ENCODE results near the gene RAG2.

DNA sequence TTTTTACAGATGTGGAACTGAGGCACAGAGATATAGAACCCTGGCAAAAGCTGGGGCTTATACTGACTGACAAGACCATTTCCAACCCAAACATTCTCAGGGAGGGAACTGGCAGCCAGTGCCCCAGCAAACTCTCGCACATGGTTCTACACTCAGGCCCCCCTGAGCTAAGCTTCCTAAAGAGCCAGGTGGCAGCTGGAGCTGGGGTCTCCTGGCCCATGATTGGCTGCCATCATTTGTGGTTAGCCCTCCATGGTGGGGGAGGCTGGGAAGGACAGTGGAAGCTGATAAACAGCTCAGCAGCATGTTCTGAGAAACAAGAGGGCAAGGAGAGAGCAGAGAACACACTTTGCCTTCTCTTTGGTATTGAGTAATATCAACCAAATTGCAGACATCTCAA, 30.3 kb downstream of the RAG2 start, which contains the start of gene RAG1:
- TF ChIP-seq, protein P1, sequence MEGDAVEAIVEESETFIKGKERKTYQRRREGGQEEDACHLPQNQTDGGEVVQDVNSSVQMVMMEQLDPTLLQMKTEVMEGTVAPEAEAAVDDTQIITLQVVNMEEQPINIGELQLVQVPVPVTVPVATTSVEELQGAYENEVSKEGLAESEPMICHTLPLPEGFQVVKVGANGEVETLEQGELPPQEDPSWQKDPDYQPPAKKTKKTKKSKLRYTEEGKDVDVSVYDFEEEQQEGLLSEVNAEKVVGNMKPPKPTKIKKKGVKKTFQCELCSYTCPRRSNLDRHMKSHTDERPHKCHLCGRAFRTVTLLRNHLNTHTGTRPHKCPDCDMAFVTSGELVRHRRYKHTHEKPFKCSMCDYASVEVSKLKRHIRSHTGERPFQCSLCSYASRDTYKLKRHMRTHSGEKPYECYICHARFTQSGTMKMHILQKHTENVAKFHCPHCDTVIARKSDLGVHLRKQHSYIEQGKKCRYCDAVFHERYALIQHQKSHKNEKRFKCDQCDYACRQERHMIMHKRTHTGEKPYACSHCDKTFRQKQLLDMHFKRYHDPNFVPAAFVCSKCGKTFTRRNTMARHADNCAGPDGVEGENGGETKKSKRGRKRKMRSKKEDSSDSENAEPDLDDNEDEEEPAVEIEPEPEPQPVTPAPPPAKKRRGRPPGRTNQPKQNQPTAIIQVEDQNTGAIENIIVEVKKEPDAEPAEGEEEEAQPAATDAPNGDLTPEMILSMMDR (IDR thresholded peaks at IDR 0.05; ENCODE audit: insufficient read depth, low read length): no peak
- TF ChIP-seq, protein P2, sequence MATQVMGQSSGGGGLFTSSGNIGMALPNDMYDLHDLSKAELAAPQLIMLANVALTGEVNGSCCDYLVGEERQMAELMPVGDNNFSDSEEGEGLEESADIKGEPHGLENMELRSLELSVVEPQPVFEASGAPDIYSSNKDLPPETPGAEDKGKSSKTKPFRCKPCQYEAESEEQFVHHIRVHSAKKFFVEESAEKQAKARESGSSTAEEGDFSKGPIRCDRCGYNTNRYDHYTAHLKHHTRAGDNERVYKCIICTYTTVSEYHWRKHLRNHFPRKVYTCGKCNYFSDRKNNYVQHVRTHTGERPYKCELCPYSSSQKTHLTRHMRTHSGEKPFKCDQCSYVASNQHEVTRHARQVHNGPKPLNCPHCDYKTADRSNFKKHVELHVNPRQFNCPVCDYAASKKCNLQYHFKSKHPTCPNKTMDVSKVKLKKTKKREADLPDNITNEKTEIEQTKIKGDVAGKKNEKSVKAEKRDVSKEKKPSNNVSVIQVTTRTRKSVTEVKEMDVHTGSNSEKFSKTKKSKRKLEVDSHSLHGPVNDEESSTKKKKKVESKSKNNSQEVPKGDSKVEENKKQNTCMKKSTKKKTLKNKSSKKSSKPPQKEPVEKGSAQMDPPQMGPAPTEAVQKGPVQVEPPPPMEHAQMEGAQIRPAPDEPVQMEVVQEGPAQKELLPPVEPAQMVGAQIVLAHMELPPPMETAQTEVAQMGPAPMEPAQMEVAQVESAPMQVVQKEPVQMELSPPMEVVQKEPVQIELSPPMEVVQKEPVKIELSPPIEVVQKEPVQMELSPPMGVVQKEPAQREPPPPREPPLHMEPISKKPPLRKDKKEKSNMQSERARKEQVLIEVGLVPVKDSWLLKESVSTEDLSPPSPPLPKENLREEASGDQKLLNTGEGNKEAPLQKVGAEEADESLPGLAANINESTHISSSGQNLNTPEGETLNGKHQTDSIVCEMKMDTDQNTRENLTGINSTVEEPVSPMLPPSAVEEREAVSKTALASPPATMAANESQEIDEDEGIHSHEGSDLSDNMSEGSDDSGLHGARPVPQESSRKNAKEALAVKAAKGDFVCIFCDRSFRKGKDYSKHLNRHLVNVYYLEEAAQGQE (IDR thresholded peaks at IDR 0.05; ENCODE audit: insufficient replicate concordance, low read depth): no peak
- no peak for TF ChIP-seq POLR2AphosphoS5 (IDR thresholded peaks at IDR 0.05; ENCODE audit: low read depth)

Data from HL-60 (cell line).